NCI-H345 treated with DMSO at 0.1 percent for 48 hours (cell line): ENCODE measurements around the gene SEMA5A.
"Not testable (repeated sequence)": the region's sequence is repeated elsewhere in the genome, so short reads cannot be mapped to it uniquely, and the experiment has no call there.

Source experiments
- DNase-seq: peaks from one replicate; lab custom pipeline; 2025; ENCODE audit not compliant: unreplicated experiment; lab: John Stamatoyannopoulos, UW

Gene SEMA5A

DNA sequence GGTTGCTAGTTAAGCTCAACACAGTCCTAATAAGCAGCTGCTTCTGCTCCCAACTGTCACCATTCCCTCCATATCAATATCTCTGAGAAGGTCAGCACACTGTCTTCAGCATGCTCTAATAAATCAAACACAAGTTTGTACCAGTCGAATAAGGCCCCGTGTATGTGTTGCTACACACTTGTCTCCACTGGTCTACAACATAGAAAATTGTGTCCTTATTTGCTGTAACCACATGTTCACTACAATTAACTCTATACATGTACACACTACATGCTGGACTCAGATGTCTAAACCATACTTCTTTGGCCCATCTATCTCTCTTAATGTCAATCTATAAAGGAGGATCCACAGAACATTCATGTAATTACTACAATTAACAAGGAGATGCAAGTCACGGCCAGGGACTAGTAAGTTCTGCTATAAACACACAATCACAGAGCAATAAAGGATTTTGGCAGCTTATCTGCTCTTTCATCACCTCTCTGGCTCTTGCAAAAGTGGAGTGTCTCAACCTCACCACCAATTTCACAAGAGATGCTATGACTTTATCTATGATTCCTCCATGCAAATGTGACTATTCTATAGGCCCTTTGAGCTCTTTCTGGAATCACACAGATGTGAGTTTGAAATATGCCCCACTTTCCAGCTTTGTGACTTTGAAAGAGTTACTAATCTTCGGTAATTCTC is 143.9 kb downstream of the SEMA5A start:
- DNase-seq, result no peak

DNA sequence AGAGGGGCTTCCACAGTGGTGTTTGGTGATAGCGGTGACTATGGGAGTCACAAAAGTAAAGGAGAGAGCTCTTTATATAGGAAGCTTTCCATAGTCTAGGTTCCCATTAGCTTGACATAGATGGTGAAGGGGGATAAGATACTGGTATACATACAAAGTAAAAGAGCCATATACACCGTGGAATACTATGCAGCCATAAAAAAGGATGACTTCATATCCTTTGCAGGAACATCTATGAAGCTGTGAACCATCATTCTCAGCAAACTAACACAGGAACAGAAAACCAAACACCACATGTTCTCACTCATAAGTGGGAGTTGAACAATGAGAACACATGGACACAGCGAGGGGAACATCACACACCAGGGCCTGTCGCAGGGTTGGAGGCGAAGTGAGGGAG is 146.1 kb downstream of the SEMA5A start:
- DNase-seq, result not testable (repeated sequence)

DNA sequence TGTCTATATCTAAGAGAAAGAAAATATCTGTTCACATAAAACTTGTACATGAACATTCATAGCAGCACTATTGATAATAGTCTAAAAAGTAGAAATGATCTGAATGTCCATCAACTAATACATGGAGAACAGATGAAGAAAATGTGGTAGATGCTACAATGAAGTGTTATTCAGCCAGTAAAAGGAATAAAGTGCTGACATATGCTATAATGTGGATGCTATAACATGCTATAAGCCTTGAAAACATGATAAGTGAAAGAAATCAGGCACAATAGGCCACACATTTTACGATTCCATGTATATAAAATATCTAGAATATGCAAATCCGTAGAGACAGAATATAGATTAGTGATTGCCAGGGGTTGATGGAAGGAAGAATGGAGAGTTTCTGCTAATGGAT is 146.8 kb downstream of the SEMA5A start:
- DNase-seq, result no peak

DNA sequence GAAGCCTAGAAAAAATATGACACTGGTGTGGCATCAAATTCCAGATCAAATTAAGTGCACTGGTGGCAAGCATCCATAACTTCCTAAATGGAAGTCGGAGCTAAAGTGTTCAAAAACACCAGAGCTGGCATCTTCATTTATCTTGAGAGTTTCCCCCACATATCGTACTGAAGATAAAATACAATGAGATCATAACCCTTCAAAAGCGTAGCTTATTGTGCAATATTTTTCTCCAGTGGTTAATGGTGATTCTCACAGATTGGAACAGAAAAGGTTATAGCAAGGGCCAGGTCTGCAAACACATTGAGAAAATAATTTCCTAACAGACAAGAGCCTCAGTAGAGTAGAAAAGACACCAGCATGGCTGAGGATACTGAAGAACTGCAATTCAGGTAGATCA is 147.6 kb downstream of the SEMA5A start:
- DNase-seq, result no peak

DNA sequence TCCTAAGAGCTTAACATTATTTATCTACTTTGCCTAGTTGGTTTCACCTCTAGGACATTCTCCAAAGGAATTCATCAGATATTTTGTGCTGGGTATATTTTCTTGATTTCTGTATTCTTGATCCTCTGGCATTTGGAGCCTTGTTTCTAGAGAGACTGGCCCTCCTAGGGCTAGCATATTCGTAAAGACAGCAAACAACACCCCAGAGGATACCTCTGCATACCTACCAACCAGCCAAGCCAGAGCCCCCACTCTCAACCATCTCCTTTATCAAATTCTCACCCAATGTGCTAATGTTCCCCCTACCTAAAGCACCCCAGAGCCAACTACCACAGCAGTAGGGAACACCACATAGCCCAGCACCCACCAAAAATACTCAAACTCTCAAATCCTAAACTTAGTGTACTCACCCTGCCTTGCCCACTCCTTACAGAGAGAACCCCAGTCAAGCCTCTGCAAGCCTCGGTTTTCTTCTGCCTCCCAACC is 149.5 kb downstream of the SEMA5A start:
- no peak for DNase-seq

DNA sequence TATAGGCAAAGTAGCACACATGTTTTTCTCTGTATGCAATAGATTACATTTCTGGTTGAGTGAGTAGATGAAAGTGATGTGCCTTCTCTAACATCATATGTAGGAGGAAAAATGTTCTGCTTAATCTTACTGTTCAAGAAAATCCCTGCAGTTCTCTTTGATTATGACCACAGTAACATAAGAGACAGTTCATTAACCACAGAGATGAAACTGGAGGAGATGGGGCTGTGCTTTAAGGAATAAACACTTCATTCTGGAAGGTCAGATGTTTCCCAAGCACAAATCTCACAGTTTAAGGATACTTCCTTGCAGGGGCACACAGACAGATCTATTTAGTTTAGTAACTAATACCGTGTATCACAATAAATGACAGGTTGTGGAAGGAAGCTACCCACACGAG is 150.2 kb downstream of the SEMA5A start:
- peak; percentile 25 for DNase-seq

DNA sequence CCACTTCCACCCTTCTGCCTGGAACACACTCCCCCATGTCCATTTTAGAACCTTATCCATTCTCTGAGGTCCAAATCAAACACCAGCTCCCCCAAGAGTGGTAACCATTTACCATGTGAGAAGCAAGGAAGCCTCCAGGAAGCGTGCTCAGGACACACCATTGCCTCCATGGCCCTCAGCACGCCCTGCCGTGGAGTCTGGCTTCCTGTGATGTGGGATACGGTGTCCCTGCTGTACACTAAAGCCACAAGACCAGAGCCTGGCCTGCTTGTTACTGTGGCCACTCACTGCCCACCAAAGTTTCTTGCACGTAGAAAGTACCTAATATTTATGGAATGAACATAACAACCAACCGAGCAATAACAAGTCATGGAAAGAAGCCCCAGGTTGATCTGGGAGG is 151.7 kb downstream of the SEMA5A start:
- DNase-seq, result no peak

DNA sequence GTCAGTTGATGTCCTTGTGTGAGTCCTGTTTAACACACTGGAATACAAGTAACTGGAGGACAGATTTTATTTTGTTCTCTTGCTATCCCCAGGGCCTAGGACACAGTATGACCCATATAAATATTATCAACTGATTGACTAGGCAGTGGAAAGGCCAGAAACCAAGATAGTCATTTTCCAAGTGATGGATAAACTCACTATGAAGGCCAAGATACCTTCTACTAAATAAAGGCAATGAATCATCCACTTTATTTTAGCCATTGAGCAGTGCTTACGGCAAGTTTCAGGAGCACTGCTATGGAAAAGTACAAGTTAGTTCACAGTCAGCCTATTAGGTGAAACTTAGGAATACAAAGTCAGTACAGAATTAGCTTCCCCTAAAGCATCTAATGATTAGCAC is 153.2 kb downstream of the SEMA5A start:
- no peak for DNase-seq

DNA sequence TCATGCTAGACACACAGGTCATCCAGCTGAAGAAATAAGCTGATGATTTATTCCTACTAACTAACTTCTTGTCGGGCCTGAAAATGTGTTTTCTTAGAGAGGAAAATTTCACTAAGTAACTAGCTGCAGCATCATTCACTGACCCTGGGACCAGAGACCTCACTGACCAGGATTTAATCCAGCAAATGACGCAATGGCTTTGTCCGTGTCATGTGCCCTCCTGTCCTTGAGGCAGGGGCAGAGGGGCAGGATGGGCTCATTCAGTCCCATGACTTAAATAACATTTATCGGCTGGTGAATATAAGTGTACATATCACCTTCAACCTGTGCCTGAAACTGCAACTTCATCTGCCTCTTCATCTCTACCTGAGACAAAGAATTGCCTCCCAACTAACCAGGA is 154.8 kb downstream of the SEMA5A start:
- DNase-seq, result no peak

DNA sequence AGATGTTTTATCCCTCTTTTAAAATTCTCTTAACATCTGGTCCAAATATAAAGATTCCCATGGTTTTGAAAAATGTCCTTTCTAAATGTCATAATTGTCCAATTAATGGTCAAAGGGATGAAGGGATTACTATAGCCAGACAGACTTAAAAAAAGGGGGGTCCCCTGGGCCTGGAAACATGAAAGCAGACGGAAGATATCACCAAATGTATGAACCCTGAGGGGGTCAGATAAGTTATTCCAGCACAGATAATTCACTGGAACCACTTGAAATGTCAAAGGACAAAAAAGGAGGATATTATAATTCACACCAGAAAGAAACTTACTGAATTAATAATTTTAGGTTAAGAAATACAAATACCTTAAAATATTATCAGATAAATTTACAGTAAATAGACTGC is 155.8 kb downstream of the SEMA5A start:
- DNase-seq, result no peak

DNA sequence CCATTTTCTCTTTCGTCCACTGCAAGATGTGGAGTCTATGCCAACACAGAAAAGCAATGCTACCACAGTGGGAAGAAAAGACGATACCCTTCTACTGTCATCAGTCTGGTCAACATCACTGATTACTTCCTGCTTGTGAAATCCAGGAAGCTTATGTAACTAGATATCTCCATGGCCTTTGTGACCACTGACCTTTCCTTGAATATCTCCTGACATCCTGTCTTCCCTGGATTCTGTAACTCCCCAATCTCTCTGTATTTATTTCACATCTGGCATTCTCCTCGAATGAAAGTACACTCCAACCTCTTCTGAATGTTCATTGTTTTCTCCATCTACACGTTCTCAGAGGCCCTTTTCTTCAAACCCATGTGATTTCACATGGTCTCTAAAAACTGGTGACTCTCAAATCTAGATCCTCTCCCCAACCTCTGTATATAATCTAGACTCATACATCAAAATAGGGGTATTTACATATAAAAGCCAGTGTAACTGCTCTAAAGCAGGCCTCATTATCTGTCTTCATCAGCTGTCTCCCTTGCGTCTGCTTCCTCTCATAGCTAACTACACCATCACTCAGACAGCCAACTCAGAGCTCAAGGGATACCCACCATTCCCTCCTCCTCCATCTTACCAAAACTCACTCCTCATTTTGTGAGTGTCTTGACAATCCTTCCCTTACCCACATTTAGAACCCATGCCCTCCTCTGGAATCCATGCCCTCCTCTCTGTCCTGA is 156.8 kb downstream of the SEMA5A start:
- DNase-seq, result no peak

DNA sequence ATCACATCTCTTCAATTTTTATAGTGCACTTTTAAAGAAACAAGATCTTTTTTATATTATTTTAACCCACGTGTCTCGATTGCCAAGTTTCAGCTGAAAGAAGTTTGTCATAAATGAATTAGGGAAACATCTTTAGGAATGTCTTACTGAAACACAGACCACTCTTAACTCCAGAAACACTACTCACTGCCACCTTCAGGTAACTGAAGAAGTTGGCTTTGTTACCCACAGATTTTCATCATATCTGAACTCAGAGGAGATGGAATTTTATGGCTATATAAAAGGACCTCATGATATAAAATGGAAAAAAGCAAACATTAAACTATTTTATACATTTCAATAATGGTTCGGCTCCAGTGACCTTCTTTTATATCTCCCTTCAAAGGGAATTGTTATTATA is 158.0 kb downstream of the SEMA5A start:
- no peak for DNase-seq

DNA sequence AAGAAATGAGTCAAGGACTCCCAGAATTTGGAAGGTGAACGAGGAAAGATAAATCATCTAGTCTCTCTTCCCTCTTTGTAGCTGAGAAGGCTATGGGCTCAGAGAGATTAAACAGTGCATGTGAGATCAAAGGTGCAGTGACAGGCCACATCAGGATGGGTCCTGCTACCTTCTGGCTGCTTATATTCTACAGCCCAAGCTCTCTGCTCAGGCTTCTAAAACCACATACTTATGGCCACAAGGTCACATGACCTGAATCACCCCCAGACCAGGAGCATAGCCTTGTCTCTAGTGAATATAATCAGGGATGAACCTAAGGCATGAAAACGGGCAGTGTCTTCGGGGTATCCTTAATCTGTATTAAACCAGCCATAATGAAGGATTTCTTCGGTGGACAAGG is 158.9 kb downstream of the SEMA5A start:
- no peak for DNase-seq

DNA sequence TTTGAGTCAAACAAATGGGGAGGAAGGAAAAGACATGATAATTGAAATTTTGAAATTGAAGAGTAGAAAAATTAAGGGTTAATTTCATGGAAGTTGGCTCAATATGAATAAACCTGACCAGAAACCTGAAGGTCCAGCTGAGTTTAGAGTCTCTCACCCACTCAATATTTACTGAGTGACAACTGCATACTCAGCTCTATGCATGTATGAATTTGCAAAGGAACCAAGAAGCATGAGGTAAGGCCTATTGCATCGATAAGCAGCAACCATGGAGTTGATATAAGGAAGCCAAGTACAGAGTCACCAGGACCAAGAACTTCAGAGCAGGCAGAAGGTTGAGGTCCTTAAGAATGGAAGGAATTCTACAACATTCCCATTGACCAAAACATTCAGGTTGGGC is 163.4 kb downstream of the SEMA5A start:
- no peak for DNase-seq

DNA sequence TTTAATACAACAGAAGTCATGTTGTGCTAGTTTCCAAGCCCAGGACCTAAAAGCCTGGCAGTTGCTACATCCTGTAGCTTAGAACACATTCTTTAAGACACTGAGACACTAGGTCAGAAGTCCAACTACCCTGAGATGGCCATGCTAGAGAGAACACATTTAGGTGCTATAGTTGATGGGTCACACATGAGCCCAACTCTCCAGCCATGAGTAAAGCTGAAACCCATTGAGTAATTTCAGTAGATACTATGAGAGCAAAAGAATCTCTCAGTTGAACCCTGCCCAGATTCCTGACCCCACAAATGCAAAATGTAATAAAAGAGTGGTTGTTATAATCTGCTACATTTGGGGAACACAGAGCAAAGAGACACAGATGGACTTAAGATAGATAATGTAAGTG is 164.4 kb downstream of the SEMA5A start:
- DNase-seq, result no peak

DNA sequence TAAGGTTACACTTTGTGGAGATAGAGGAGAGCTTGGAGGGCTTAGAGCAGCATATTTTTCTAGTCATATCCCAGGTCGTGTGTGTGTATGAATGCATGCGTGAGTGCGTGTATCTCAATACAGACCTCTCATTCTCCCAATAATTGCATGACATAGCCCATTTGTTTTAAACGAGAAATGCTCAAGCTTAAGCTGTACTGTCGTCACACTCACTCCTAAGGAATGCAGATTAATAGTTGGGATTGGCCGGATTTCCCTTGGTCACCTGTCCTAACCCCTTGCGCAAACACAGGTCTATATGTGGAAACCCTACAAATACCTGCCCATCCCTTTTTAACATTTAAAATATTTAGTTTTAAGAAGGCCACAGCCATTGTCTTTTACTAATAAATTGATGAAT is 165.8 kb downstream of the SEMA5A start:
- no peak for DNase-seq

DNA sequence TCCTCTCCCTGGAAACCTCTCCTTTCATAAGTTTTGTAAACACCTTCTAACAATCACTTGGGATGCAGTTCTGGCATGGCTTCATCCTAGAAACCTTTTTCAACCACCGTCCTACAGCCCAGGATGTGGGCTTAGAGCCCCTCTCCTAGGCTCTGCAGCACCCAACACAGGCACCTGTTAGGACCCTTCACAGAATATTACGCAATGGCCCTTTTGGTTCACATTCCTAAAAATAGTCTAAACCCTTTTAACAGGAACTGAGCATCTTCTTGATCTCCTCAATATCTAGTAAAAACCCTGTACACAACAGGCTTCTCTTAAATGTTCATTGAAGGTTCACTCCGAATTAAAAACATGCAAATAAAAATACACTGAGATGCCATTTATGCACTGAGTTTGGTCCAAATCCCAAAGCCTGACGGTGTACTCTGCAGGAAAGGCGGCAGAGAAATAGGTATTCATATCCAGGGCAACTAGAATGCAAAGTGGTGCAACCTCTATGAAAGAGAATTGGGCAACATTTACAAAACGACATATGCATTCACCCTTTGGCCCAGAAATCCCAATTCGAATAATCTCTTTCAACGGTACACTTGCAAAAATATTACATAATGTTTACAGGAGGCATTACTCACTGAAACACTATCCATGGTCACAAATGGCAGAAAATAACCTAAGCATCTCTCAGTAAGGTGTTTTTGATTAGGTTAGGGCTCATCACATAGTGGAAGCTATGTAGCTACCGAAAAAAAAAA is 169.3 kb downstream of the SEMA5A start:
- DNase-seq, result no peak

DNA sequence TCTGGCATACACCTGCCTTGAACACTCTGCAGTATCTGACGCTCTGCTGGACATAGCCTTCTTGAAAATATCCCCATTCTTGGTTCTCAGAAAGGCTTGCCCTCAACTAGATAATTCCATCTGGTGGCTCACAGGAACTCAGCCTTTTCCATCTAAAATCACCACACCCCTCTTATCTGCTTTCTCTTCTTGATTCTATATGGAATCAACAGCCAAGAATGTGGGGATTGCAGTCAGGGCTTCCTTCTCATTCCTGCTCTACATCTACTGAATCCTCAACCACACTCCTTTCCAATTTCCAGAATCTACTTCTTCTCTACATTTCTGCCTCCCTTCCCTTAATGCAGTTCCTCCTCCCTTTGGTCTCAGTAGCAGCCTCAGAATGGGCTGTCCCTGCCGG is 170.1 kb downstream of the SEMA5A start:
- no peak for DNase-seq

DNA sequence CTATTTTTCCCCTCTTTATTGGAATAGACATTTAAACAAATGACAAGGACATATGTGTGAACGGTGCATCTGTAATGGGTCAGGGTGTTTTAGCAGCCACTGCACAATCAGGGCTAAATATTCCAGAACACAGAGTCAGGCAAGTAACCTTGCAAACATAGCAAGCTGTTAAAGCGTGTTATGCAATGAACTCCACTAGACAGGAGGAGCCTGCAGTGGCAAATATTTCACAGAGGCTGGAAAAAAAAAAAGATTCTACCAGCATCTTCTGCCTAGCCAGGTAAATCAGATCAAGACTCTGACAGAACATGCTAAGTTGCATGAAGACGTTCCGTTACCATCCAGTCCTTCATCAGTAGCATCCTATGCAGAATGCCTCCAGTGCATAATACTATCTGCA is 171.8 kb downstream of the SEMA5A start:
- DNase-seq, result no peak

DNA sequence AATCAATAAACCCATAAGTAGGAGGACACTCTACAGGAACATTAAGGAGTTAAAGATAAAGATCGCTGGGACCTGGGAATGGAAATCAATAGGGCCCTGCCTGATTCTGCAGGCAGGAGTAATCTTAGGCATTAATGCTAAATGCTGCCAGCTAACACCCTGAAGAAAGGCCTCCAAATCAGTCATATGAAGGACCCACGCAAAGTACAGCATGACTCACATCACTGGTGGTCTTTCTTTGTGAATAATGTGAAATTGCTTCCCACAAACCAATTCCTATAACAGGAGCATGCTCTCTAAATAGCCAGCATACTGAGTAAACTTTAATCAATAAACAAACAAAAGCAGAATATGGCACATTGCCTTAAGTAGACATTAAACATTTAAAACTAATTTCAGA is 172.3 kb downstream of the SEMA5A start:
- no peak for DNase-seq

DNA sequence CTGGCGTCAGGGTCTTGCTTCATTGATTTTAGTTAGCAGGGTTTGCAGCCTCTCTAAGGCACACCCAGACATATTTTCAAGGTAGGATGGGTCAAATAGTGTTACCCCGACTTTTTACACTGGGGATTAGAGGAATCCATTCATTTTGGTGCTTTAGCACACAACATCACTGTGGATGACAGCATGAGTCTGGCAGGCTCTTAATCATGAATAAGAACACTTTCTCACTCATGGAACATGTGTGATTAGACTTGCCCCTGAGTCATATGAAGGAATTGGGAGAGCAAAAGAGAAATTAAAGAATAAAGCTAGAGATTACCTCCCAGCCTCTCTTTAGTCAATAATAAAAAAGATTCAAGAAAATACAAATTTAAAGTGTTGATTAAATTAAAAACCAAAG is 175.6 kb downstream of the SEMA5A start:
- no peak for DNase-seq

DNA sequence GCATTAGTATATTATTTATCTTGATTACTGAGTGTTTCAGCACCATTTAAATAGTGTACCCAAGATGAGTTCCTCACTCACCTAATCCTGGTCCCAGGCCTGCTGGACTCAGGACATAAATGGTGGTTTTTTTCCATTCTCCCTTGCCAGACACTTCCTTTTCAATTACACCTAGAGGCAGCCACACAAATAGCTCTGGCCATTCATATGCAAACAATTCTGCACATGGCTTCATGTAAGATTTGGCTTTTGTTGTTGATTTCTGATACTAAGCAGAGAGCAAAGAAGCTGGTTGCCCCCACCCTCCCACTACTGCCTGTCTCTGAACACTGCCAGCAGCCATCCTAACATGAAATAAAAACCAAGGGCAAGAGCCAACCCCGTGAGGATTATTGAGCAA is 180.4 kb downstream of the SEMA5A start:
- no peak for DNase-seq
